Skin of body (tissue), 1 donor: ENCODE results near the gene MEPCE. TPM values are rescaled to one million over a fixed set of nuclear protein-coding genes. Genes with fewer than 3 reads are reported as not detected.

ENCODE experiments used
- total RNA-seq: library from RNA; depleted of rRNA; stranded (reverse); fragments of >200 nt; gene quantifications from one replicate; pipeline ENCODE4 v1.2.3, GENCODE V29; 2014

The MEPCE gene
- total RNA-seq, 1 donor from 2014 or later: 16.2 TPM

Other genes starting within 250 kb of the MEPCE start
- not detected for gene PVRIG, start 209.9 kb upstream of the MEPCE start, total RNA-seq
- gene SPDYE3, start 122.1 kb upstream of the MEPCE start, total RNA-seq: not detected
- 13.4 TPM for gene PILRB, start 71.7 kb upstream of the MEPCE start, total RNA-seq
- 3.2 TPM for gene PILRA, start 56.3 kb upstream of the MEPCE start, total RNA-seq
- 4.7 TPM for gene ZCWPW1, start 1.1 kb upstream of the MEPCE start, total RNA-seq
- 8.1 TPM for gene PPP1R35, start 6.7 kb downstream of the MEPCE start, total RNA-seq
- 0.49 TPM for gene SPACDR, start 34.4 kb downstream of the MEPCE start, total RNA-seq
- 18.8 TPM for gene TSC22D4, start 49.4 kb downstream of the MEPCE start, total RNA-seq
- 1.7 TPM for gene NYAP1, start 54.1 kb downstream of the MEPCE start, total RNA-seq
- 5.2 TPM for gene AGFG2, start 109.4 kb downstream of the MEPCE start, total RNA-seq
- gene SAP25, start 144.1 kb downstream of the MEPCE start, total RNA-seq: 0.39 TPM
- 13.3 TPM for gene LRCH4, start 156.3 kb downstream of the MEPCE start, total RNA-seq
- 0.20 TPM for gene FBXO24, start 156.5 kb downstream of the MEPCE start, total RNA-seq
- 102 TPM for gene PCOLCE, start 172.5 kb downstream of the MEPCE start, total RNA-seq
- 5.8 TPM for gene MOSPD3, start 182.7 kb downstream of the MEPCE start, total RNA-seq
- 1.4 TPM for gene TFR2, start 211.7 kb downstream of the MEPCE start, total RNA-seq
- not detected for gene ACTL6B, start 226.6 kb downstream of the MEPCE start, total RNA-seq
- gene GNB2, start 243.9 kb downstream of the MEPCE start, total RNA-seq: 69.4 TPM